Trophoblast cell (in vitro differentiated cells and primary cell): ENCODE results near the gene POLR1D.

Source experiments
- DNase-seq, 2 donors: peaks; one replicate each; pipeline ENCODE4 v3.0.0-alpha.2; 2016
- H2AFZ ChIP-seq: 2 replicates; pipeline ENCODE4 v1.6.1; 2013; ENCODE audit warnings: low read length, moderate library complexity, mild to moderate bottlenecking; ENCODE audit not compliant: insufficient read depth, poor library complexity
- H2AK5ac ChIP-seq: 2 replicates; pipeline ENCODE4 v1.6.1; 2013; ENCODE audit warnings: mild to moderate bottlenecking, low read length
- H2BK120ac ChIP-seq: 2 replicates; pipeline ENCODE4 v1.6.1; 2013; ENCODE audit warnings: low read length, mild to moderate bottlenecking, moderate library complexity; ENCODE audit not compliant: insufficient read depth, poor library complexity
- H2BK12ac ChIP-seq: 2 replicates; pipeline ENCODE4 v1.6.1; 2013; ENCODE audit warnings: mild to moderate bottlenecking, low read length, moderate library complexity
- H2BK5ac ChIP-seq: 2 replicates; pipeline ENCODE4 v1.6.1; 2013; ENCODE audit warnings: low read length, low read depth, moderate library complexity, mild to moderate bottlenecking; ENCODE audit not compliant: poor library complexity
- H3K14ac ChIP-seq: 2 replicates; pipeline ENCODE4 v1.6.1; 2013; ENCODE audit warnings: mild to moderate bottlenecking, low read length
- H3K18ac ChIP-seq: 2 replicates; pipeline ENCODE4 v1.6.1; 2013; ENCODE audit warnings: mild to moderate bottlenecking, low read length
- H3K23ac ChIP-seq: 2 replicates; pipeline ENCODE4 v1.6.1; 2013; ENCODE audit warnings: low read length
- H3K27ac ChIP-seq: 2 replicates; pipeline ENCODE4 v1.5.1; 2013; ENCODE audit warnings: low read depth, mild to moderate bottlenecking, inconsistent platforms, low read length, moderate library complexity
- H3K27me3 ChIP-seq: 2 replicates; pipeline ENCODE4 v1.6.1; 2013; ENCODE audit warnings: inconsistent platforms, mild to moderate bottlenecking, low read length, moderate library complexity; ENCODE audit not compliant: insufficient read depth
- H3K36me3 ChIP-seq, 2 experiments: 1 replicate in 1 of 2; 2 replicates in 1 of 2; pipeline ENCODE4 v1.6.1; 2013; ENCODE audit warnings: low read length in 2 of 2, mild to moderate bottlenecking in 2 of 2, moderate library complexity in 1 of 2; ENCODE audit not compliant: insufficient read depth in 2 of 2, control insufficient read depth in 1 of 2
- H3K4ac ChIP-seq: 2 replicates; pipeline ENCODE4 v1.6.1; 2013; ENCODE audit warnings: low read depth, mild to moderate bottlenecking, low read length, moderate library complexity
- H3K4me1 ChIP-seq, 2 experiments: 1 replicate in 1 of 2; 2 replicates in 1 of 2; pipeline ENCODE4 v1.6.1; 2013; ENCODE audit warnings: low read length in 2 of 2, mild to moderate bottlenecking in 2 of 2, moderate library complexity in 1 of 2; ENCODE audit not compliant: insufficient read depth in 2 of 2, control insufficient read depth in 1 of 2
- H3K4me2 ChIP-seq: 2 replicates; pipeline ENCODE4 v1.6.1; 2013; ENCODE audit warnings: inconsistent platforms, mild to moderate bottlenecking, low read length, moderate library complexity
- H3K4me3 ChIP-seq: 2 replicates; pipeline ENCODE4 v1.5.1; 2013; ENCODE audit warnings: mild to moderate bottlenecking, low read depth, low read length, inconsistent platforms
- H3K79me1 ChIP-seq: one replicate; pipeline ENCODE4 v1.6.1; 2013; ENCODE audit warnings: low read length
- H3K79me2 ChIP-seq: 2 replicates; pipeline ENCODE4 v1.6.1; 2013; ENCODE audit warnings: low read length, mild to moderate bottlenecking; ENCODE audit not compliant: control insufficient read depth, insufficient read depth, poor library complexity
- H3K9ac ChIP-seq: 2 replicates; pipeline ENCODE4 v1.6.1; 2013; ENCODE audit warnings: mild to moderate bottlenecking, low read length
- H3K9me3 ChIP-seq: 2 replicates; pipeline ENCODE4 v1.6.1; 2013; ENCODE audit warnings: low read depth, mild to moderate bottlenecking, control low read depth, inconsistent platforms, low read length; ENCODE audit not compliant: insufficient read depth
- H4K12ac ChIP-seq: 2 replicates; pipeline ENCODE4 v1.6.1; 2013; ENCODE audit warnings: low read depth, mild to moderate bottlenecking, low read length, moderate library complexity
- H4K8ac ChIP-seq: 2 replicates; pipeline ENCODE4 v1.6.1; 2013; ENCODE audit warnings: low read depth, mild to moderate bottlenecking, low read length, moderate library complexity
- H4K91ac ChIP-seq: one replicate; pipeline ENCODE4 v1.6.1; 2013; ENCODE audit warnings: low read depth, mild to moderate bottlenecking, low read length, moderate library complexity
- WGBS: extraction: QIAGEN DNeasy Blood & Tissue Kit; methylation state at CpG from one replicate; pipeline ENCODE4 v1.1.7; 2013; ENCODE audit warnings: missing lambda C conversion rate; ENCODE audit not compliant: insufficient read length, insufficient coverage; ENCODE audit errors: extremely low coverage; 5-methylcytosine and 5-hydroxymethylcytosine counted together

The POLR1D gene

DNA sequence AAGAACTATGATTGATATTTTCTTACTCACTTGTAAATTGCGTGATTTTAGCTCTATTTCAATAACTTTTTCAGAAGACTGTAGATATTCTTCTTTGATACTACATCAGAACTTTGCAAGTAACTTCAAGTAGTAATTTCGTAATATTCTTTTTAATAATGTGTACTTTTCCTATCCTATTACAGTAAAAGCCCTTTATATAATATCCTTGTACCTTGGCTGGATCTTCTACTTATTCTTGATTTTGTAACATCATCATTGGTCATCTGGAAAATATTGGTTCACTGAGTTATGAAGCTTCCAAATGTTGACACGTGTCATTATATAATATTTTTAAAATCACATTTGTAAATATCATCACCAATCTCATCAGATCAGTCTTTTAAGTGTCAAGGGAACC, 32.4 kb downstream of the POLR1D start:
- no peaks in the 10 kb centered on the region for H3K4me1 ChIP-seq
- no peaks in the 10 kb centered on the region for H3K27me3 ChIP-seq
- no peak for DNase-seq
- no peak overlapping the region for H4K12ac ChIP-seq
- no peak overlapping the region for H3K18ac ChIP-seq
- H2BK12ac ChIP-seq, result no peak overlapping the region
- no peak overlapping the region for H3K4me2 ChIP-seq
- H3K27ac ChIP-seq, result no peak overlapping the region
- no peak overlapping the region for H2BK120ac ChIP-seq
- H2AK5ac ChIP-seq, result no peak overlapping the region
- H3K9ac ChIP-seq, result no peak overlapping the region
- no peak overlapping the region for H3K23ac ChIP-seq
- H3K14ac ChIP-seq, result no peak overlapping the region
- H3K79me1 ChIP-seq, result no peaks in the 10 kb centered on the region
- no peak overlapping the region for H2BK5ac ChIP-seq
- peaks cover 2% of the 10 kb centered on the region for H3K9me3 ChIP-seq
- H4K91ac ChIP-seq, result no peak overlapping the region
- no peaks in the 10 kb centered on the region for H3K79me2 ChIP-seq
- H3K36me3 ChIP-seq, result peaks cover 0 to 11% of the 10 kb centered on the region in 2 experiments
- H3K4ac ChIP-seq, result no peak overlapping the region
- no peak overlapping the region for H2AFZ ChIP-seq
- H3K4me3 ChIP-seq, result no peak overlapping the region
- no CpG with 5 or more reads among the region's 3 CpGs for WGBS
- no peak overlapping the region for H4K8ac ChIP-seq

DNA sequence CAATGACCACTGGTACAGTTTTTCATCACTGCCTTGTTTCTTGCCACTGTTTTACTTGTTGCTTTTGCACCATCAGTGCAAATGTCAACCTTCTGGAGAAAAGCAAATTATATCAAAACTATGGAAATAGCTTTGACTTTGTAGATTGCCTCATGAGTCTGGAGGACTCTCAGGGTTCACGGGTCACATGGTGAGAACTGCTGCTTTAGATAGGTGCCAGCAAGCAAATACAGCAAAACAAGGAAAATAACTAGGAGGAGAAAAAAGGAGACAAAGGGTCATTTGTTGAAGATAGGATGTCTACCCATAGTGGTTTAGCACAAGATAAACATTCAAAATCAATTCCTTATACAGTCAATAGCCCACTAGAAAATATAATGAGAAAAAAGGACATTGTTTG, 33.1 kb downstream of the POLR1D start:
- Histone ChIP-seq H3K27ac (no peak overlapping the region), H3K14ac (no peak overlapping the region), H2BK12ac (no peak overlapping the region), H3K79me1 (no peaks in the 10 kb centered on the region), H2BK5ac (no peak overlapping the region), H4K12ac (no peak overlapping the region), H2AK5ac (no peak overlapping the region), H3K36me3 (peaks cover 0 to 8% of the 10 kb centered on the region in 2 experiments), H4K8ac (no peak overlapping the region), H2AFZ (no peak overlapping the region), H2BK120ac (no peak overlapping the region), H3K4me3 (no peak overlapping the region), H3K18ac (no peak overlapping the region), H3K4me2 (no peak overlapping the region), H3K27me3 (no peaks in the 10 kb centered on the region), H3K23ac (no peak overlapping the region), H3K4me1 (no peaks in the 10 kb centered on the region), H3K4ac (no peak overlapping the region), H3K9me3 (peaks cover 2% of the 10 kb centered on the region), H4K91ac (no peak overlapping the region), H3K79me2 (no peaks in the 10 kb centered on the region), H3K9ac (no peak overlapping the region)
- no peak for DNase-seq
- no CpG with 5 or more reads among the region's 1 CpG for WGBS

- Histone ChIP-seq H3K18ac (no peak overlapping the region), H2BK12ac (no peak overlapping the region), H3K79me1 (no peaks in the 10 kb centered on the region), H4K12ac (no peak overlapping the region), H2BK120ac (no peak overlapping the region), H3K9me3 (no peaks in the 10 kb centered on the region), H3K4me3 (no peak overlapping the region), H2BK5ac (no peak overlapping the region), H3K36me3 (peaks cover 0 to 5% of the 10 kb centered on the region in 2 experiments), H3K4ac (no peak overlapping the region), H3K14ac (no peak overlapping the region), H3K4me1 (no peaks in the 10 kb centered on the region), H4K91ac (no peak overlapping the region), H3K27ac (no peak overlapping the region), H3K79me2 (no peaks in the 10 kb centered on the region), H4K8ac (no peak overlapping the region), H3K4me2 (no peak overlapping the region), H2AK5ac (no peak overlapping the region), H2AFZ (no peak overlapping the region), H3K23ac (no peak overlapping the region), H3K27me3 (no peaks in the 10 kb centered on the region), H3K9ac (no peak overlapping the region)
- DNase-seq, result no peak
- whole genome bisulfite sequencing, result no CpG with 5 or more reads among the region's 2 CpGs
Measured at GRCh38 chr13:27657724-27658123, 36.0 kb downstream of the POLR1D start.

- peaks cover 0 to 5% of the 10 kb centered on the region in 2 experiments for H3K36me3 ChIP-seq
- H2BK12ac ChIP-seq, result no peak overlapping the region
- H2AFZ ChIP-seq, result no peak overlapping the region
- no peak overlapping the region for H2BK5ac ChIP-seq
- no peaks in the 10 kb centered on the region for H3K4me1 ChIP-seq
- no peak overlapping the region for H3K4me2 ChIP-seq
- H3K79me2 ChIP-seq, result no peaks in the 10 kb centered on the region
- no peak for DNase-seq
- no peak overlapping the region for H2AK5ac ChIP-seq
- no peaks in the 10 kb centered on the region for H3K27me3 ChIP-seq
- no peak overlapping the region for H3K23ac ChIP-seq
- H3K79me1 ChIP-seq, result no peaks in the 10 kb centered on the region
- H3K14ac ChIP-seq, result no peak overlapping the region
- no peak overlapping the region for H3K18ac ChIP-seq
- no peak overlapping the region for H3K4me3 ChIP-seq
- H4K91ac ChIP-seq, result no peak overlapping the region
- H4K8ac ChIP-seq, result no peak overlapping the region
- H4K12ac ChIP-seq, result no peak overlapping the region
- H2BK120ac ChIP-seq, result no peak overlapping the region
- H3K4ac ChIP-seq, result no peak overlapping the region
- no peak overlapping the region for H3K27ac ChIP-seq
- H3K9ac ChIP-seq, result no peak overlapping the region
- H3K9me3 ChIP-seq, result no peaks in the 10 kb centered on the region
Measured at GRCh38 chr13:27658546-27658945, 36.9 kb downstream of the POLR1D start.
